HG02642 (cell line): ENCODE results near the gene HPX.

Experiments used
- ATAC-seq: cut with Tn5 transposase; IDR thresholded peaks from one replicate; pipeline ENCODE4 v1.9.1; 2021; ENCODE audit warnings: mild to moderate bottlenecking; ENCODE audit not compliant: unreplicated experiment, poor library complexity

The HPX gene

GRCh38 chr11:6468712-6469495 is 28.1 kb upstream of the HPX start:
- ATAC-seq = peak; percentile 62

GRCh38 chr11:6459099-6459450 is 18.3 kb upstream of the HPX start:
- no peak for ATAC-seq

- no peak for ATAC-seq
These were observed 17.7 kb upstream of the HPX start for GRCh38 chr11:6458352-6459098.

GRCh38 chr11:6457581-6458320 is 17.0 kb upstream of the HPX start:
- ATAC-seq = no peak

GRCh38 chr11:6456361-6457073 is 15.7 kb upstream of the HPX start:
- no peak for ATAC-seq

GRCh38 chr11:6455070-6455469 is 14.3 kb upstream of the HPX start:
- ATAC-seq = no peak

- ATAC-seq = no peak
These were observed 12.4 kb upstream of the HPX start for GRCh38 chr11:6453152-6453551.

- ATAC-seq = no peak
These were observed 11.4 kb upstream of the HPX start for GRCh38 chr11:6452219-6452618.

GRCh38 chr11:6448574-6448973 is 7.8 kb upstream of the HPX start:
- ATAC-seq = no peak

GRCh38 chr11:6443269-6444003 is 2.6 kb upstream of the HPX start:
- ATAC-seq = peak; percentile 80

- no peak for ATAC-seq
These were observed 1.7 kb upstream of the HPX start for GRCh38 chr11:6442441-6442840.

GRCh38 chr11:6438979-6439571 is 1.7 kb downstream of the HPX start:
- no peak for ATAC-seq

- ATAC-seq = no peak
These were observed 2.8 kb downstream of the HPX start for GRCh38 chr11:6437993-6438392.

- ATAC-seq = no peak
These were observed 3.4 kb downstream of the HPX start for GRCh38 chr11:6437423-6437822.

- ATAC-seq = no peak
These were observed 6.7 kb downstream of the HPX start for GRCh38 chr11:6433998-6434660.

GRCh38 chr11:6431861-6432260 is 8.9 kb downstream of the HPX start:
- ATAC-seq = no peak

- no peak for ATAC-seq
These were observed 13.3 kb downstream of the HPX start for GRCh38 chr11:6427516-6427915.

- ATAC-seq = no peak
These were observed 20.1 kb downstream of the HPX start for GRCh38 chr11:6420677-6421076.

GRCh38 chr11:6419009-6419631 is 21.7 kb downstream of the HPX start, which contains the start of gene APBB1:
APBB1 (minus strand) TSS chr11:6419094; CDS start chr11:6411347, 7,747 bp downstream.
- ATAC-seq = peak; percentile 72
